HG02642 (cell line): Measurements from ENCODE around the gene SPACA5B.
A peak's percentile ranks its signal among the peaks of the same experiment; 100 is the strongest.
"Not testable (repeated sequence)": the region's sequence is repeated elsewhere in the genome, so short reads cannot be mapped to it uniquely, and the experiment has no call there.

Experiments used
- ATAC-seq: cut with Tn5 transposase; IDR thresholded peaks from one replicate; pipeline ENCODE4 v1.9.1; 2021; ENCODE audit warnings: mild to moderate bottlenecking; ENCODE audit not compliant: unreplicated experiment, poor library complexity

SPACA5B gene

GRCh38 chrX:48130326-48130725 is at the start of gene SPACA5B:
Gene SPACA5B, plus strand, starts transcription at chrX:48130626. Its CDS starts 62 bp downstream, at chrX:48130688.
- not testable (repeated sequence) for ATAC-seq

- peak; percentile 88 for ATAC-seq
These were observed 47.2 kb upstream of the SPACA5B start for GRCh38 chrX:48083212-48083611.

- no peak for ATAC-seq
These were observed 46.7 kb upstream of the SPACA5B start for GRCh38 chrX:48083706-48084105.

DNA sequence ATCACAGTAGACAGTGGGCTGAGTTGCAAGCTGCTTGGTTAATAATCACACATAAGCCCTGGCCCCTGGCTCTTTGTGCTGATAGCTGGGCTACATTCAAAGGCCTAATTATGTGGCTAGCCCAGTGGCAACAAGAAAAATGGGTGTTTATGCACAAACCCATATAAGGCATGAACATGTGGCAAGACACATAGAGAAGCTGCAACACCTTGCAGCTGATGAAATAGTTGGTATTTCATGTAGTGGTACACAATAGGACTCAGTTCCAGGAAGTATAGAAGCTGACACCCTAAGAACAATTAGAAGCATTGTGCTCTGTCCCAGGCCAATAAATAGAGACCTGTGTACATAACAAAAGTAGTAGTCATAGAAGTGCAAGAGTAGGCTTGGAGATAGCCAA is 44.3 kb upstream of the SPACA5B start:
- no peak for ATAC-seq

GRCh38 chrX:48090123-48090522 is 40.3 kb upstream of the SPACA5B start:
- no peak for ATAC-seq

DNA sequence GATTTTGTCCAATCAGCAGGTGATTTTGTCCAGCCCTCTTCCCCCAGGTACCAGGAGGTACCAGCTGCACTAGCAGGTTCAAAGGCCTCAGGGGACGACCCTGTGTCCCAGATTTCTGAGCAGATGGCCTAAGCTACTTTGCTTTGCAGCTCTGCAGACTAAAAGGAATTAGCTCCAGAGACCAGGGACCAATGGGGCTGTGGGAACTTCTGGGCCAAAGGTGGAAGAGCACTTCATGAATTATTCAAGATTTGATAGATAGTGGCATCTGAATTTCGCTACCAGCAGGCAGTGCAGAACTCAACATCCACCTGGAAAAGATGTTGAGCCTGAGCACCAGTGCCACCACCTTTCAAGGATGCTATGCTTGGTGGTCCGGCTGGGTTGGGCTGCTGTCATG is 37.9 kb upstream of the SPACA5B start:
- not testable (repeated sequence) for ATAC-seq

GRCh38 chrX:48101443-48101842 is 29.0 kb upstream of the SPACA5B start:
- no peak for ATAC-seq

DNA sequence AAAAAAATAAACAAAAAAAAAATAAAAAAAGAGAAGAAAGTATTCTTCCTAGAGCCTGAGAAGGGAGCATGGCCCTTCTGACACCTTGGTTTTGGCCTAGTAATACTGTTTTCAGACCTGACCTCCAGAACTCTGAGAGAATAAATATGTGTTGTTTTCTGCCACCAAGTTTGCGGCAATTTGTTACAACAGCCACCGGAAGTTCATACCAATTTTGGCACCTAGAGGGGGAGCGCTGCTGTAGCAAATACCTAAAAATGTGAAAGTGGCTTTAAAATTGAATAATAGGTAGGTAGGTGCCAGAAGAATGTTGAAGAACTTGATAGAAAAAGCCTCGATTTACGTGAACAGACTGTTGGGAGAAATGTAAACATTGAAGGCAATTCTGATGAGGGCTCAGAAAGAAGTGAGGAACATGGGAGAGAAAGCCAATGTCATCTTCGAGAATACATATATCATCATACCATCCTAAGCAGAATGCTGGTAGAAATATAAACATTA is 27.5 kb upstream of the SPACA5B start:
- ATAC-seq: no peak

GRCh38 chrX:48107717-48108116 is 22.7 kb upstream of the SPACA5B start:
- ATAC-seq: no peak

- ATAC-seq: not testable (repeated sequence)
These were observed 5.1 kb upstream of the SPACA5B start for GRCh38 chrX:48125286-48125685.

DNA sequence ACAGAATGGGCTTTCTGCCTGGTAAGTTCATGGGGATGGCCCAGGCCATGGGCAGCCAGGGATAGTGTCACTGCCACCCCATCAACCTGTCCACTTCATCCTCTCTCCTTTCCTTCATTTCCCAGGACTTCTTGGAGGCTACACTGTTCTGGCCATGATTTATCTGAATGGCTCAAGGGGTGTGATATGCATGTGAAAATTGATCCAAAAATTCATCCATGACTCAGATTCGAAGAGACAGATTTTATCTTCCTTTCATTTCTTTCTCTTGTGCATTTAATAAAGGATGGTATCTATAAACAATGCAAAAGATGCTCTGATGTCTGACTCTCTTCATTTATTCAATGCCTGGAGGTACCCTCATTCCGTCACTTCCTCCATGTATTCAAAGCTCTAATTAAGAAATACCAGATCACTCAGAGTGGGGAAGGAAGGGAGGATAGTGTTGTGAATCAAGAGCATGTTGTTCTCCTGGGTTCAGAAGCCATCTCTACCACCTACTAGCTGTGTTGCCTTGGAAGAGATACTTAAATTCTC is 1.9 kb downstream of the SPACA5B start:
- not testable (repeated sequence) for ATAC-seq

DNA sequence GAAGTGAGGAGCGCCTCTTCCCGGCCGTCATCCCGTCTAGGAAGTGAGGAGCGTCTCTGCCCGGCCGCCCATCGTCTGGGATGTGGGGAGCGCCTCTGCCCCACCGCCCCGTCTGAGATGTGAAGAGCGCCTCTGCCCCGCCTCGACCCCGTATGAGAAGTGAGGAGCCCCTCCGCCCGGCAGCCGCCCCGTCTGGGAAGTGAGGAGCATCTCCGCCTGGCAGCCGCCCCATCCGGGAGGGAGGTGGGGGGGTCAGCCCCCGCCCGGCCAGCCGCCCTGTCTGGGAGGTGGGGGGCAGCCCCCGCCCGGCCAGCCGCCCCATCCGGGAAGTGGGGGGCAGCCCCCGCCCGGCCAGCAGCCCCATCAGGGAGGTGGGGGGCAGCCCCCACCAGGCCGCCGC is 8.7 kb downstream of the SPACA5B start:
- not testable (repeated sequence) for ATAC-seq

- not testable (repeated sequence) for ATAC-seq
These were observed 11.5 kb downstream of the SPACA5B start for GRCh38 chrX:48141810-48142508.

- not testable (repeated sequence) for ATAC-seq
These were observed 12.3 kb downstream of the SPACA5B start for GRCh38 chrX:48142697-48143096.

- no peak for ATAC-seq
These were observed 23.3 kb downstream of the SPACA5B start for GRCh38 chrX:48153769-48154168.

- no peak for ATAC-seq
These were observed 24.4 kb downstream of the SPACA5B start for GRCh38 chrX:48154796-48155195.

DNA sequence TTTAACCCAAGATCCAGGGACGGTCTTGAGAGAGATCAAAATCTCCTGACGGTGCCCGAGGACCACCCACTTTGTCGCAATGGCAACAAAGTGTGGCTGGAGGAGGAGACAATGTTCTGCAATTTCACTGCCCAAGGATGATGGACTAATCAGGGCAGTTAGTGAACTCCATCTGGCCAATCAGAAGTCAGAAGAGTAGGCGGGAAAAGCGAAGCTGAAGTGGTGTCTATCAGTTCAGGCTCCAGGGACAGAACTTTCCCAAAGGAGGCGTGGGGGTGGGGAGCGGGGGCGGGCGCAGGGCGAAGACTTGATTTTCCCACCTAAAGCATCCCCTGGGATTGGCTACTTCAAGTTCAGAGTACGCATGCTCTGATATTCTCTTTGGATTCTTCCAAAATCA is 25.6 kb downstream of the SPACA5B start:
- no peak for ATAC-seq

DNA sequence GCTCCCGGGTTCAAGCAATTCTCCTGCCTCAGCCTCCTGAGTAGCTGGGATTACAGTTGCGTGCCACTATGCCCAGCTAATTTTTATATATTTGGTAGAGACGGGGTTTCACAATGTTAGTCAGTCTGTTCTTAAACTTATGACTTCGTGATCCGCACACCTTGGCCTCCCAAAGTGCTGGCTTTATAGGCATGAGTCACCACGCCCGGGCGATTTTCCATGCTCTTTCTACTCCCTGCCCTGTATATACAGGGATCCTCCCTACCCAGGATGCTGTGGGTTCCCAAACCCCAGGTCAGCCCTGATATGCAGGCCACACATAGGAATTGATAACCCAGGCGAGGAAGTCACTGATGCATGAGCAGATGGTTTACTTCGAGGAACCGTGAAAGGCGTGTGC is 34.8 kb downstream of the SPACA5B start:
- ATAC-seq: no peak

DNA sequence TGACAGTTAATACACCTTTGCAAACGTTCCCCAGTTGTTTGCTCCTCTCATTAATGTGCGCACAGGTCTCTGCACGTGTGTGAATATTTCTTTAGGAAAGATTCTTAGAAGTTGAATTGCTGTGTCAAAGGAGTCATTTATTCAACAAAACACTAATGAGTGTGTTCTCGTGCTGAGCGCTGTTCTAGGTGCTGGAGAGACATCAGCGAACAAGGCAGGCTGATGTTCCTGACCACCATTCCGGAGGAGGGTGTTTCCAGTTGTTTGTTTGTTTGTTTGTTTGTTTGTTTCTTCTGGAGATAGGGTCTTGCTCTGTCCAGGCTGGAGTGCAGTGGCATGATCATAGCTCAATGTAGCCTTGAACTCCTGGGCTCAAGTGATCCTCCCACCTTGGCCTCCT is 35.9 kb downstream of the SPACA5B start:
- ATAC-seq: not testable (repeated sequence)

DNA sequence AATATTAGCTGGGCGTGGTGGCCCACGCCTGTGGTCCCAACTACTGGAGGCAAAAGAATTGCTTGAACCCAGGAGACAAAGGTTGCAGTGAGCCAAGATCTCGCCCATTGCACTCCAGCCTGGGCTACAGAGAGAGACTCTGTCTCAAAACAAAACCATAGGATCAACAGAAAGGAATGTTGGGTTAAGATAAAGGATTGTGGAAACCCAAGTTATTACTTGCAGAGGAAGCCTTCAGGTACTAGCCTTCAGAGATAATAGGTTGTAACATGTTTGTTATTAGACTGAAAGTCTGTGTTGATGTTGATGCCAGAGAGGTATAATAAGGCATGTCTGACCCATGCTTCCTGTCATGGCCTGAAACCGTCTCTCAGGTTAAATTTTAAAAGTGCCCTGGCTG is 49.3 kb downstream of the SPACA5B start:
- ATAC-seq: no peak

GRCh38 chrX:48180811-48181210 is 50.4 kb downstream of the SPACA5B start:
- ATAC-seq: no peak

DNA sequence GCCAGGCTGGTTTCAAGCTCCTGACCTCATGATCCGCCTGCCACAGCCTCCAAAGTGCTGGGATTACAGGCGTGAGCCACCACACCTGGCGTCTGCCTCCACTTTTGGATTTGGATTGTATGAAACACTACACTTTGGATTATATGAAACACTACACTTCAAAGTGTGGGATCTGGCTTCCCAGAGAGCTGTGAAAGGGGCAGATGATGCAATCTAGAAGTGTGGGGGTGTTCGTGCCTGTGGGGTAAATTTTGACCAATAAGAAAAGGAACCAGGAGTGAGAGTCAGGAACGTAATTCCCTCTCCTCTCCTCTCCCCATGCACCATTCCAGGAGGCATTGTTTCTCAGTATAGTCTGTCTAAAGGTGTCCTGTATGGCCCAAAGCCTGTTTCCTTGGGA is 51.5 kb downstream of the SPACA5B start:
- ATAC-seq: not testable (repeated sequence)
